HepG2 (cell line): Measurements from ENCODE around the gene B3GNT2. TPM values are rescaled to one million over a fixed set of nuclear protein-coding genes. Genes with fewer than 3 reads are reported as not detected.

Experiments
- BHLHE40 ChIP-seq: IDR thresholded peaks from 2 replicates; pipeline ENCODE4 v1.6.1; 2011; ENCODE audit warnings: low read length, improper control_type of control experiment
- KLF9 ChIP-seq: IDR thresholded peaks from 2 replicates; pipeline ENCODE4 v1.6.1; 2016; ENCODE audit warnings: low read depth
- LBX2 ChIP-seq: sonication (generic); formaldehyde crosslinking; IDR thresholded peaks from 2 replicates; pipeline ENCODE4 v1.5.0; 2020; ENCODE audit warnings: missing genetic modification reagents, mild to moderate bottlenecking, borderline replicate concordance
- ZBTB40 ChIP-seq, 2 experiments: fragments of 450-650 bp in 1 of 2; sonication (generic) in 1 of 2; formaldehyde crosslinking in 1 of 2; IDR thresholded peaks; 2 replicates each; pipeline versions ENCODE4 v1.6.1 to v1.8.0; 2016 to 2022; ENCODE audit warnings: antibody characterized with exemption in 1 of 2, mild to moderate bottlenecking in 1 of 2, missing genetic modification reagents in 1 of 2
- ZNF318 ChIP-seq: sonication (generic); formaldehyde crosslinking; IDR thresholded peaks from 2 replicates; pipeline ENCODE4 v1.4.0; 2020; ENCODE audit warnings: mild to moderate bottlenecking, missing genetic modification reagents
- ZNF326 ChIP-seq: sonication (generic); formaldehyde crosslinking; IDR thresholded peaks from 2 replicates; pipeline ENCODE4 v1.4.0; 2020; ENCODE audit warnings: missing genetic modification reagents, borderline replicate concordance
- ZNF572 ChIP-seq: sonication (generic); formaldehyde crosslinking; IDR thresholded peaks from 2 replicates; pipeline ENCODE4 v1.5.1; 2020; ENCODE audit warnings: mild to moderate bottlenecking, missing genetic modification reagents
- ZNF616 ChIP-seq: sonication (generic); formaldehyde crosslinking; IDR thresholded peaks from 2 replicates; pipeline ENCODE4 v1.5.0; 2020; ENCODE audit warnings: low read depth, mild to moderate bottlenecking, missing genetic modification reagents
- ZNF850 ChIP-seq: sonication (generic); formaldehyde crosslinking; conservative IDR thresholded peaks from 2 replicates; pipeline ENCODE4 v1.9.0; 2021; ENCODE audit warnings: mild to moderate bottlenecking, missing genetic modification reagents
- polyA plus RNA-seq, 8 experiments: library from polyadenylated mRNA; depleted of rRNA in 3 of 8; stranded (reverse) in 7 of 8; unstranded in 1 of 8; fragments of >200 nt; fragmentation: Illumina TruSeq in 4 of 8; extraction: Trizol in 4 of 8; gene quantifications; 2 replicates each; pipeline versions ENCODE4 v1.2.1 to v1.2.3, GENCODE V29; 2011 to 2016; ENCODE audit warnings: low read depth in 4 of 8, missing spikeins in 1 of 8, mixed read lengths in 1 of 8; ENCODE audit not compliant: insufficient read depth in 1 of 8
- total RNA-seq, 5 experiments: library from RNA; depleted of rRNA; stranded (reverse); fragments of >200 nt; fragmentation: Illumina TruSeq; extraction: Trizol; gene quantifications; 2 replicates each; pipeline ENCODE4 v1.2.3, GENCODE V29; 2016; ENCODE audit warnings: low read depth in 1 of 5

B3GNT2 gene
- total and polyA plus RNA-seq, 2 of the 13 experiments (the other 11 are each of a cell fraction or from before 2014, with no cell fraction given), result 26.3 to 28.5 TPM

- TF ChIP-seq ZBTB40 (IDR thresholded peaks at IDR 0.05) (no peak), ZBTB40 (CRISPR knock-in tag; IDR thresholded peaks at IDR 0.05) (peak; percentile 67; the same call in 1 of the 2 replicates), ZNF850 (no peak), BHLHE40 (no peak), LBX2 (CRISPR knock-in tag) (peak; percentile 52; the same call in 1 of the 2 replicates), ZNF616 (CRISPR knock-in tag) (no peak), ZNF318 (CRISPR knock-in tag) (peak; percentile 49; the same call in 1 of the 2 replicates), KLF9 (CRISPR knock-in tag) (0 out of 2 replicates have a peak, but pooled peaks have one; percentile 50), ZNF326 (CRISPR knock-in tag) (no peak), ZNF572 (CRISPR knock-in tag) (peak; percentile 33; the same call in 1 of the 2 replicates)
Measured at GRCh38 chr2:62194558-62195420, 1.1 kb upstream of the B3GNT2 start (continued).
